ENCODE results near the gene FCER2.

Gene FCER2

DNA sequence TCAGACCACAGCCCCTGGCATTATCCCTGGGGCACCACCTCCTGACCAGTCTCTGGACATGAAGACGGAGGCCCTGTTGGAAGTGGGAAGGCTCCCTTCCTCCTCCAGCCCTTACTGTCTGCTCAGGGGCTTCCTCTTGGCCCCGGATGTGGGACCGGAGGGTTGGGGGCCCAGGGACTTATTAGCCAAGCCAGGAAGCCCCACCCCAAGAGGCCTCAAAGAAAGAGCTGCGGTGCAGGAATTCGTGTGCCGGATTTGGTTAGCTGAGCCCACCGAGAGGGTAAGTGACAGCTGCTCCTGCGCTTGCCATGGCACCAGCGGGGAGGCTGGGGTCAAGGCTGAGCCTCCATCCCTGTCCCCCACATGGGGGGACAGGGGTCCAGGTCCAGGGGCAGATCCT is 33.1 kb downstream of the FCER2 start, which contains the start of gene RETN:
Gene RETN (plus strand): TSS at position 208 of the 400 bp plus-strand sequence. CDS start 278 bp downstream, outside the sequence.
- peaks cover 54% of the 10 kb centered on the region for H3K27me3 Mint-ChIP-seq (ENCODE audit: low read depth)
- peaks cover 10% of the 10 kb centered on the region for H3K4me1 Mint-ChIP-seq

DNA sequence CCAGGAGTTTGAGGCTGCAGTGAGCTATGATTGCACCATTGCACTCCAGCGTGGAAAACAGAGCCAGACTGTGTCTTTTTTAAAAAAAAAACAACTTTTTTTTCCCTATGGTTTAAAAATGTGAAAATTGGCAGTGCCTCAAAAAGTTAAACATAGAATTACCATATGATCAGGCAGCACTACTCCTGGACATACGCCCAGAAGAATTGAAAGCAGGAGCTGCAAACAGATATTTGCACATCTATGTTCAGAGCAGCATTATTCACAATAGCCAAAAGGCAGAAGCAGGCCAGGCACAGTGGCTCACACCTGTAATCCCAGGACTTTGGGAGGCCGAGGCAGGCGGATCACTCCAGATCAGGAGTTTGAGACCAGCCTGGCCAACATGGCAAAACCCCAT is 36.9 kb downstream of the FCER2 start:
- TF ChIP-seq, protein P1, sequence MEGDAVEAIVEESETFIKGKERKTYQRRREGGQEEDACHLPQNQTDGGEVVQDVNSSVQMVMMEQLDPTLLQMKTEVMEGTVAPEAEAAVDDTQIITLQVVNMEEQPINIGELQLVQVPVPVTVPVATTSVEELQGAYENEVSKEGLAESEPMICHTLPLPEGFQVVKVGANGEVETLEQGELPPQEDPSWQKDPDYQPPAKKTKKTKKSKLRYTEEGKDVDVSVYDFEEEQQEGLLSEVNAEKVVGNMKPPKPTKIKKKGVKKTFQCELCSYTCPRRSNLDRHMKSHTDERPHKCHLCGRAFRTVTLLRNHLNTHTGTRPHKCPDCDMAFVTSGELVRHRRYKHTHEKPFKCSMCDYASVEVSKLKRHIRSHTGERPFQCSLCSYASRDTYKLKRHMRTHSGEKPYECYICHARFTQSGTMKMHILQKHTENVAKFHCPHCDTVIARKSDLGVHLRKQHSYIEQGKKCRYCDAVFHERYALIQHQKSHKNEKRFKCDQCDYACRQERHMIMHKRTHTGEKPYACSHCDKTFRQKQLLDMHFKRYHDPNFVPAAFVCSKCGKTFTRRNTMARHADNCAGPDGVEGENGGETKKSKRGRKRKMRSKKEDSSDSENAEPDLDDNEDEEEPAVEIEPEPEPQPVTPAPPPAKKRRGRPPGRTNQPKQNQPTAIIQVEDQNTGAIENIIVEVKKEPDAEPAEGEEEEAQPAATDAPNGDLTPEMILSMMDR (IDR thresholded peaks at IDR 0.05; ENCODE audit: unreplicated experiment in 3 of 3): no peak
- H3K9me3 Mint-ChIP-seq: peaks cover 3% of the 10 kb centered on the region
- H3K36me3 Mint-ChIP-seq (ENCODE audit: low read depth): no peaks in the 10 kb centered on the region
- H3K27me3 Mint-ChIP-seq (ENCODE audit: low read depth): peaks cover 29% of the 10 kb centered on the region
- H3K27ac Mint-ChIP-seq: peak overlapping the region in 2 of 3 experiments; percentile 60 to 80
- H3K4me1 Mint-ChIP-seq: peaks cover 10% of the 10 kb centered on the region
- H3K4me3 Mint-ChIP-seq: no peak overlapping the region

More for the DNA sequence above, 33.1 kb downstream of the FCER2 start, which contains the start of gene RETN:
- TF ChIP-seq, protein P1 (IDR thresholded peaks at IDR 0.05; ENCODE audit: unreplicated experiment in 3 of 3): no peak
- Mint-ChIP-seq H3K36me3 (ENCODE audit: low read depth) (no peaks in the 10 kb centered on the region), H3K9me3 (peaks cover 3% of the 10 kb centered on the region), H3K4me3 (peak within 1 kb of the TSS; percentile 42 to 61 (median 53)), H3K27ac (no peak within 1 kb of the TSS)

DNA sequence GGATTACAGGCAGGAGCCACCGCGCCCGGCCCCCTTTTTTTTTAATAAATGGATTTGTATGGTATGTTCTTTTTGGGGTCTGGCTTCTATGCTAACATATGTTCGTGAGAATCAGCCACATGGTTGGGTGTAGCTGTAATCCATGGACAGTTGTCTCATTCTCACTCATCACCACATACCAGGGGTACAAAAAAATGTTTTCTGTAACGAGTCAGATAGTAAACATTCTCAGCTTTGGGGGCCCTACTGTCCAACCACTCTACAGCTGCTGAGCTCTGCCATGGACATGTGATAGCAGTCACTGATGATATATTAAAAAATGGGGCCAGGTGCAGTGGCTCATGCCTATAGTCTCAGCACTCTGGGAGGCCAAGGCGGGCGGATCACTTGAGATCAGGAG is 38.2 kb downstream of the FCER2 start:
- TF ChIP-seq, protein P1 (IDR thresholded peaks at IDR 0.05; ENCODE audit: unreplicated experiment in 3 of 3): no peak
- H3K4me1 Mint-ChIP-seq: peaks cover 10% of the 10 kb centered on the region
- H3K36me3 Mint-ChIP-seq (ENCODE audit: low read depth): no peaks in the 10 kb centered on the region
- peaks cover 19% of the 10 kb centered on the region for H3K27me3 Mint-ChIP-seq (ENCODE audit: low read depth)
- H3K9me3 Mint-ChIP-seq: peaks cover 3% of the 10 kb centered on the region
- H3K27ac Mint-ChIP-seq: no peak overlapping the region
- H3K4me3 Mint-ChIP-seq: no peak overlapping the region

DNA sequence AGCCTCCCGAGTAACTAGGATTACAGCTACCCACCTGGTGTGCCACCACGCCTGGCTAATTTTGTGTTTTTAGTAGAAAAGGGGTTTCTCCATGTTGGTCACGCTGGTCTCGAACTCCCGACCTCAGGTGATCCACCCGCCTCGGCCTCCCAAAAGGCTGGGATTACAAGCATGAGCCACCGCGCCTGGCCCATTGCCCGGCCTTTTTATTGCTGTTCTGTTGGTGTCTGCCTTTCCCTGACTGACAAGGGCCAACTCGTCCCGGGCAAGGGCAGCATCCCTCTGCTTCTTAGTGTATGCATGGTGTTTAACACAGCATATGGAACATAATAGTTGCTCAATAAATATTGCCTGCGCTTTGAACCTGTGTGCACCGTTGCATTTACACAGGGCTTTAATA is 39.3 kb downstream of the FCER2 start:
- Mint-ChIP-seq H3K27me3 (ENCODE audit: low read depth) (peaks cover 22% of the 10 kb centered on the region), H3K27ac (no peak overlapping the region), H3K4me3 (no peak overlapping the region), H3K4me1 (peaks cover 15% of the 10 kb centered on the region), H3K36me3 (ENCODE audit: low read depth) (no peaks in the 10 kb centered on the region), H3K9me3 (peaks cover 3% of the 10 kb centered on the region)
- TF ChIP-seq, protein P1 (IDR thresholded peaks at IDR 0.05; ENCODE audit: unreplicated experiment in 3 of 3): no peak

DNA sequence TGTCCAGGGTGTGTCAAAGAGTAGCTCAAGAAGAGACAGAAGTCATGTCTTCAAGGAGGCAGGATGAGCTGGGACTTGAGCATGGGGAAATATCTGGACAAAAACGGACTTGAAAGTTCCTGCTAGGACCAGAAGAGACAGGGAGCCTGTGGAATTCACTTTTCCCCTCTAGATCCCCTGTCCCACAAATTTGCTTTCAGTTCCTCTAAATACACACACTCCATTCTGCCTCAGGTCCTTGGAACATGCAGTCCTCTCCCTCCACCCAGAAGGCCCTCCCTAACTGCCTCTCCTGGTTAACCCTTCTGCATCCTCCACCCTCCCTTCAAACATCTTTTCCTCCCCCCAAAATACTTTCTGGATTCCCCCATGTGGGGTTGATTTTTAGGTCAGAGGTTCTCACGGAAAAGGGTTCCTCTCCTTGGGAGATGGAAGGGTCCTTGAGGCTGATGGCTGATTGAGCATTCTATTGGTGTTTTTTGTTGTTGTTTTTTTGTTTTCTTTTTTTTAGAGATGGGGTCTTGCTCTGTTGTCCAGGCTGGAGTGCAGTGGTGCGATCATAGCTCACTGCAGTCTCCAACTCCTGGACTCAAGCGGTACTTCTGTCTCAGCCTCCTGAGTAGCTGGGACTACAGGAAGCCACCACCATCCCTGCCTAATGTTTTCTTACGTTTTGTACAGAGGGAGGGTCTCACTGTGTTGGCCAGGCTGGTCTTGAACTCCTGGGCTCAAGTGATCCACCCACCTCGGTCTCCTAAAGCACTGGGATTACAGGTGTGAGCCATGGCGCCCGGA is 40.0 kb downstream of the FCER2 start:
- peaks cover 15% of the 10 kb centered on the region for H3K4me1 Mint-ChIP-seq
- no peak overlapping the region for H3K4me3 Mint-ChIP-seq
- no peak overlapping the region for H3K27ac Mint-ChIP-seq
- H3K27me3 Mint-ChIP-seq (ENCODE audit: low read depth): peaks cover 22% of the 10 kb centered on the region
- H3K9me3 Mint-ChIP-seq: peaks cover 2% of the 10 kb centered on the region
- TF ChIP-seq, protein P1 (IDR thresholded peaks at IDR 0.05; ENCODE audit: unreplicated experiment in 3 of 3): no peak
- H3K36me3 Mint-ChIP-seq (ENCODE audit: low read depth): no peaks in the 10 kb centered on the region
